ENCODE results near the gene ANKRD6. TPM values are rescaled to one million over a fixed set of nuclear protein-coding genes. Genes with fewer than 3 reads are reported as not detected.
A peak's percentile ranks its signal among the peaks of the same experiment; 100 is the strongest.

ANKRD6 gene
- polyA plus RNA-seq, 1 of the 3 experiments (the other 2 are of a cell fraction) = 2.6 TPM

DNA sequence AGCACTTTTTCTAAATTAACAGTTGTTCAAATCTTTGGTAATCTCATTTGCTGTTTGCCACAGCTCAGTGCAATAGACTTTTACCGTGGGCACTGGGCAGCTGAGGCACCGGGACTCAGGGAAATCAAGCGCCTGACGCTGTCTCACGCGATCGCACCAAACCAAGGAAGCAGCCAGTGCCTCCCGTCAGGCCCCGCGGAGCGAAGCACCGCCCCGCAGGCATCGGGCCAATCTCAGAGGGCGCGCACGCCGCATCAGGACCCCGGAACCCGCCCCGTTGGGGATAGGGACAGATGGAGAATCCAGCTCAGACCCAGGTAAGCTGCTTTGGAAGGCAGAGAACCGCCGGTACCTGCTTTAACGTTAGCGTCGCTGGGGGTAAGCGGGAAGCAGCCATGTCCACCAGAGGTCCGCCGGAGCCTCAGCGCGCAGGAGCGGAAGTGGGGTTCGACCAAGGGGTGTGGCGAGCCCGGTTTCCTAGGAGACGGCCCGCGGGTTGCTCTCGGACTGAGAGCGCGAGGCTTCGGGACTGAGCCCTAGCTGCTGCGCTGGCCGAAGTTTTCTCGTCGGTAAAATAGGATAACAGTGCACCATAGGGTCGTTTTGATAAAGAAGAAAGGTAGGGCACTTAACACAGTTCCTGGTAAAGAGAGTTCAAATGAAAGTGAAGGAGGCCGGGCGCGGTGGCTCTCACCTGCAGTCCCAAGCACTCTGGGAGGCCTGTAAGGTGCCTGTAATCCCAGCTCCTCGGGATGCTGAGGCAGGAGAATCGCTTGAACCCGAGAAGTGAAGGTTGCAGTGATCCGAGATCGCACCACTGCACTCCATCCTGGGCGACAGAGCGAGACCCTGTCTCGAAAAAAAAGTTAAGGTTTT, 205.6 kb downstream of the ANKRD6 start, which contains the start of gene LYRM2 (continued):
- TF ChIP-seq EZH2phosphoT487 (IDR thresholded peaks at IDR 0.05; ENCODE audit: borderline replicate concordance, low read depth) (no peak), NFIC (IDR thresholded peaks at IDR 0.05; ENCODE audit: borderline replicate concordance) (peak; percentile 78), SIN3A (IDR thresholded peaks at IDR 0.05; ENCODE audit: borderline replicate concordance, low read depth, low read length) (peak; percentile 67; the same call in 1 of the 2 replicates), FOXJ3 (CRISPR knock-in tag; IDR thresholded peaks at IDR 0.05) (no peak), MEF2A (IDR thresholded peaks at IDR 0.05; ENCODE audit: borderline replicate concordance, low read depth) (no peak), YY1 (IDR thresholded peaks at IDR 0.05; ENCODE audit: low read depth) (peak; percentile 88), RFX5 (IDR thresholded peaks at IDR 0.05; ENCODE audit: low read length) (no peak), EP300 (IDR thresholded peaks at IDR 0.05; ENCODE audit: borderline replicate concordance in 1 of 2, low read depth in 1 of 2, low read length in 1 of 2) (no peak), TEAD4 (IDR thresholded peaks at IDR 0.05; ENCODE audit: borderline replicate concordance, insufficient read depth) (no peak), SMC3 (IDR thresholded peaks at IDR 0.05; ENCODE audit: low read depth, low read length) (no peak), CHD2 (IDR thresholded peaks at IDR 0.05; ENCODE audit: low read length, partially characterized antibody) (peak; percentile 85), POLR2AphosphoS5 (IDR thresholded peaks at IDR 0.05; ENCODE audit: low read depth, low read length) (peak; percentile 95), FOSL2 (IDR thresholded peaks at IDR 0.05; ENCODE audit: borderline replicate concordance, low read depth) (no peak)
- TF ChIP-seq, protein P1, sequence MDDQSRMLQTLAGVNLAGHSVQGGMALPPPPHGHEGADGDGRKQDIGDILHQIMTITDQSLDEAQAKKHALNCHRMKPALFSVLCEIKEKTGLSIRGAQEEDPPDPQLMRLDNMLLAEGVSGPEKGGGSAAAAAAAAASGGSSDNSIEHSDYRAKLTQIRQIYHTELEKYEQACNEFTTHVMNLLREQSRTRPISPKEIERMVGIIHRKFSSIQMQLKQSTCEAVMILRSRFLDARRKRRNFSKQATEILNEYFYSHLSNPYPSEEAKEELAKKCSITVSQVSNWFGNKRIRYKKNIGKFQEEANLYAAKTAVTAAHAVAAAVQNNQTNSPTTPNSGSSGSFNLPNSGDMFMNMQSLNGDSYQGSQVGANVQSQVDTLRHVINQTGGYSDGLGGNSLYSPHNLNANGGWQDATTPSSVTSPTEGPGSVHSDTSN (IDR thresholded peaks at IDR 0.05) = no peak
- TF ChIP-seq, protein P2, sequence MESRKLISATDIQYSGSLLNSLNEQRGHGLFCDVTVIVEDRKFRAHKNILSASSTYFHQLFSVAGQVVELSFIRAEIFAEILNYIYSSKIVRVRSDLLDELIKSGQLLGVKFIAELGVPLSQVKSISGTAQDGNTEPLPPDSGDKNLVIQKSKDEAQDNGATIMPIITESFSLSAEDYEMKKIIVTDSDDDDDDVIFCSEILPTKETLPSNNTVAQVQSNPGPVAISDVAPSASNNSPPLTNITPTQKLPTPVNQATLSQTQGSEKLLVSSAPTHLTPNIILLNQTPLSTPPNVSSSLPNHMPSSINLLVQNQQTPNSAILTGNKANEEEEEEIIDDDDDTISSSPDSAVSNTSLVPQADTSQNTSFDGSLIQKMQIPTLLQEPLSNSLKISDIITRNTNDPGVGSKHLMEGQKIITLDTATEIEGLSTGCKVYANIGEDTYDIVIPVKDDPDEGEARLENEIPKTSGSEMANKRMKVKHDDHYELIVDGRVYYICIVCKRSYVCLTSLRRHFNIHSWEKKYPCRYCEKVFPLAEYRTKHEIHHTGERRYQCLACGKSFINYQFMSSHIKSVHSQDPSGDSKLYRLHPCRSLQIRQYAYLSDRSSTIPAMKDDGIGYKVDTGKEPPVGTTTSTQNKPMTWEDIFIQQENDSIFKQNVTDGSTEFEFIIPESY (IDR thresholded peaks at IDR 0.05; ENCODE audit: borderline replicate concordance, low read depth) = peak; percentile 90
- TF ChIP-seq, protein P3, sequence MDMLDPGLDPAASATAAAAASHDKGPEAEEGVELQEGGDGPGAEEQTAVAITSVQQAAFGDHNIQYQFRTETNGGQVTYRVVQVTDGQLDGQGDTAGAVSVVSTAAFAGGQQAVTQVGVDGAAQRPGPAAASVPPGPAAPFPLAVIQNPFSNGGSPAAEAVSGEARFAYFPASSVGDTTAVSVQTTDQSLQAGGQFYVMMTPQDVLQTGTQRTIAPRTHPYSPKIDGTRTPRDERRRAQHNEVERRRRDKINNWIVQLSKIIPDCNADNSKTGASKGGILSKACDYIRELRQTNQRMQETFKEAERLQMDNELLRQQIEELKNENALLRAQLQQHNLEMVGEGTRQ (IDR thresholded peaks at IDR 0.05; ENCODE audit: borderline replicate concordance, low read depth, low read length) = no peak
- TF ChIP-seq, protein P4, sequence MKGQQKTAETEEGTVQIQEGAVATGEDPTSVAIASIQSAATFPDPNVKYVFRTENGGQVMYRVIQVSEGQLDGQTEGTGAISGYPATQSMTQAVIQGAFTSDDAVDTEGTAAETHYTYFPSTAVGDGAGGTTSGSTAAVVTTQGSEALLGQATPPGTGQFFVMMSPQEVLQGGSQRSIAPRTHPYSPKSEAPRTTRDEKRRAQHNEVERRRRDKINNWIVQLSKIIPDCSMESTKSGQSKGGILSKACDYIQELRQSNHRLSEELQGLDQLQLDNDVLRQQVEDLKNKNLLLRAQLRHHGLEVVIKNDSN (IDR thresholded peaks at IDR 0.05; ENCODE audit: borderline replicate concordance, low read depth) = no peak
- TF ChIP-seq, protein P5, sequence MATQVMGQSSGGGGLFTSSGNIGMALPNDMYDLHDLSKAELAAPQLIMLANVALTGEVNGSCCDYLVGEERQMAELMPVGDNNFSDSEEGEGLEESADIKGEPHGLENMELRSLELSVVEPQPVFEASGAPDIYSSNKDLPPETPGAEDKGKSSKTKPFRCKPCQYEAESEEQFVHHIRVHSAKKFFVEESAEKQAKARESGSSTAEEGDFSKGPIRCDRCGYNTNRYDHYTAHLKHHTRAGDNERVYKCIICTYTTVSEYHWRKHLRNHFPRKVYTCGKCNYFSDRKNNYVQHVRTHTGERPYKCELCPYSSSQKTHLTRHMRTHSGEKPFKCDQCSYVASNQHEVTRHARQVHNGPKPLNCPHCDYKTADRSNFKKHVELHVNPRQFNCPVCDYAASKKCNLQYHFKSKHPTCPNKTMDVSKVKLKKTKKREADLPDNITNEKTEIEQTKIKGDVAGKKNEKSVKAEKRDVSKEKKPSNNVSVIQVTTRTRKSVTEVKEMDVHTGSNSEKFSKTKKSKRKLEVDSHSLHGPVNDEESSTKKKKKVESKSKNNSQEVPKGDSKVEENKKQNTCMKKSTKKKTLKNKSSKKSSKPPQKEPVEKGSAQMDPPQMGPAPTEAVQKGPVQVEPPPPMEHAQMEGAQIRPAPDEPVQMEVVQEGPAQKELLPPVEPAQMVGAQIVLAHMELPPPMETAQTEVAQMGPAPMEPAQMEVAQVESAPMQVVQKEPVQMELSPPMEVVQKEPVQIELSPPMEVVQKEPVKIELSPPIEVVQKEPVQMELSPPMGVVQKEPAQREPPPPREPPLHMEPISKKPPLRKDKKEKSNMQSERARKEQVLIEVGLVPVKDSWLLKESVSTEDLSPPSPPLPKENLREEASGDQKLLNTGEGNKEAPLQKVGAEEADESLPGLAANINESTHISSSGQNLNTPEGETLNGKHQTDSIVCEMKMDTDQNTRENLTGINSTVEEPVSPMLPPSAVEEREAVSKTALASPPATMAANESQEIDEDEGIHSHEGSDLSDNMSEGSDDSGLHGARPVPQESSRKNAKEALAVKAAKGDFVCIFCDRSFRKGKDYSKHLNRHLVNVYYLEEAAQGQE (IDR thresholded peaks at IDR 0.05; ENCODE audit: low read depth, low read length) = no peak
